ENCODE data around the gene BICD1.

GRCh38 chr12:32104572-32105355 is 1.9 kb upstream of the BICD1 start:
- TF ChIP-seq CEBPB (IDR thresholded peaks at IDR 0.05) (no peak), YY1 (IDR thresholded peaks at IDR 0.05; ENCODE audit: low read depth) (no peak), CREB1 (IDR thresholded peaks at IDR 0.05; ENCODE audit: low read depth) (no peak), EP300 (IDR thresholded peaks at IDR 0.05; ENCODE audit: borderline replicate concordance) (no peak), RAD21 (IDR thresholded peaks at IDR 0.05; ENCODE audit: low read depth) (no peak), USF1 (IDR thresholded peaks at IDR 0.05) (no peak)
